Type B pancreatic cell (in vitro differentiated cells): ENCODE data around the gene TES. TPM values are rescaled to one million over a fixed set of nuclear protein-coding genes. Genes with fewer than 3 reads are reported as not detected.
"Not testable (repeated sequence)": the region's sequence is repeated elsewhere in the genome, so short reads cannot be mapped to it uniquely, and the experiment has no call there.

Source experiments
- DNase-seq: peaks from one replicate; pipeline ENCODE4 v3.0.0; 2021; ENCODE audit warnings: mixed read lengths; ENCODE audit not compliant: unreplicated experiment; ENCODE audit errors: extremely low spot score
- H3K27ac Mint-ChIP-seq: 2 replicates; pipeline ENCODE4 v1.8.0; 2021; ENCODE audit warnings: mild to moderate bottlenecking, mixed read lengths
- H3K27me3 Mint-ChIP-seq: 2 replicates; pipeline ENCODE4 v1.8.0; 2021; ENCODE audit warnings: mixed read lengths
- H3K36me3 Mint-ChIP-seq: 2 replicates; pipeline ENCODE4 v1.8.0; 2021; ENCODE audit warnings: mixed read lengths
- H3K4me1 Mint-ChIP-seq: one replicate; pipeline ENCODE4 v1.8.0; 2021; ENCODE audit warnings: mixed read lengths; ENCODE audit not compliant: unreplicated experiment
- H3K4me3 Mint-ChIP-seq: 2 replicates; pipeline ENCODE4 v1.8.0; 2021; ENCODE audit warnings: mild to moderate bottlenecking, mixed read lengths
- H3K9me3 Mint-ChIP-seq: 2 replicates; pipeline ENCODE4 v1.8.0; 2021; ENCODE audit warnings: mixed read lengths
- total RNA-seq: library from RNA; stranded (reverse); gene quantifications from 2 replicates; pipeline ENCODE4 v1.2.1, GENCODE V29; 2021; ENCODE audit warnings: low replicate concordance
- TF ChIP-seq, protein P1 (sequence below): fragments of 200-600 bp; sonication (generic); conservative IDR thresholded peaks from 2 replicates; pipeline ENCODE4 v1.5.0; 2021; ENCODE audit warnings: antibody characterized with exemption, mild to moderate bottlenecking

The TES gene
- total RNA-seq, 1 donor from 2014 or later: 91.1 TPM

DNA sequence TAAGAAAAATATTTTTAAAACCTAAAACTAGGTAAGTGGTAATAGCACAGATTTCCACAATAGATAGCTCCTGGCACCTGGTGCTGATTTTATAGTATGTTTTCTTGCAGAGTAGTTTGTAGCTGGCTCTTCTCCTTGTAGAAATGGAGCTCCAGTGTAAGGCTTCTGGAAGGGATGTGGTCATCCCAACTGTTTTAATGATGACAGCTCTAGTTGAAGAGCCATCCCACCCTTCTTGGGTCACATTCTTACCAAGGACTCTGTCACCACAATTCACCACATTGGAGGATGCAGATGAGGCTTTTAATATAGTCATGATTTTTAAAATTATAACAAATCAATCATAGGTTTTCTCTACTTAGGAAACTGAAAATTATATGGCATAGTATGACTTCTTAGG is 31.0 kb downstream of the TES start:
- peaks cover 18% of the 10 kb centered on the region for H3K4me1 Mint-ChIP-seq
- H3K27ac Mint-ChIP-seq: no peak overlapping the region
- TF ChIP-seq, protein P1, sequence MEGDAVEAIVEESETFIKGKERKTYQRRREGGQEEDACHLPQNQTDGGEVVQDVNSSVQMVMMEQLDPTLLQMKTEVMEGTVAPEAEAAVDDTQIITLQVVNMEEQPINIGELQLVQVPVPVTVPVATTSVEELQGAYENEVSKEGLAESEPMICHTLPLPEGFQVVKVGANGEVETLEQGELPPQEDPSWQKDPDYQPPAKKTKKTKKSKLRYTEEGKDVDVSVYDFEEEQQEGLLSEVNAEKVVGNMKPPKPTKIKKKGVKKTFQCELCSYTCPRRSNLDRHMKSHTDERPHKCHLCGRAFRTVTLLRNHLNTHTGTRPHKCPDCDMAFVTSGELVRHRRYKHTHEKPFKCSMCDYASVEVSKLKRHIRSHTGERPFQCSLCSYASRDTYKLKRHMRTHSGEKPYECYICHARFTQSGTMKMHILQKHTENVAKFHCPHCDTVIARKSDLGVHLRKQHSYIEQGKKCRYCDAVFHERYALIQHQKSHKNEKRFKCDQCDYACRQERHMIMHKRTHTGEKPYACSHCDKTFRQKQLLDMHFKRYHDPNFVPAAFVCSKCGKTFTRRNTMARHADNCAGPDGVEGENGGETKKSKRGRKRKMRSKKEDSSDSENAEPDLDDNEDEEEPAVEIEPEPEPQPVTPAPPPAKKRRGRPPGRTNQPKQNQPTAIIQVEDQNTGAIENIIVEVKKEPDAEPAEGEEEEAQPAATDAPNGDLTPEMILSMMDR: no peak

DNA sequence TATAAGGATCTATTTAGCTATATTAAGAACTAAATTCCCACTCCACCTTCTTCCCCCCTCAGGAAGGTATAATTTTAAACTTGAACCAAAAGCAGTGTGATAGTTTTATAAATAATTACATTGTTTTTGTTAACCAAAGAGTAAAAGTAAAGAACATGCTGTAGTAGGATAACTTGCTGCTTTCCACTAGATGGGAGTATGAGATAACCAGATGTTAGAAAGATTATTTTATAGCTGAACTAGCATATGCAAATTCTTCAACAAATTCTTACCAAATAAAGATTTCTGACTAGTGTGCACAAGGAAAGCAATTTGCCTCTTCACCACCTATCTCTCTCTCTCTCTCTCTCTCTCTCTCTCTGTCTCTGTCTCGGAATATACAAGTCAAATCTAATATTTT is 31.8 kb downstream of the TES start:
- Mint-ChIP-seq H3K9me3 (peaks cover 5% of the 10 kb centered on the region), H3K4me1 (peaks cover 18% of the 10 kb centered on the region), H3K36me3 (peaks cover 44% of the 10 kb centered on the region), H3K27me3 (no peaks in the 10 kb centered on the region), H3K4me3 (no peak overlapping the region), H3K27ac (no peak overlapping the region)
- DNase-seq: no peak
- TF ChIP-seq, protein P1: no peak

More for the DNA sequence above, 31.0 kb downstream of the TES start:
- Mint-ChIP-seq H3K36me3 (peaks cover 36% of the 10 kb centered on the region), H3K4me3 (no peak overlapping the region), H3K9me3 (peaks cover 5% of the 10 kb centered on the region), H3K27me3 (no peaks in the 10 kb centered on the region)
- no peak for DNase-seq

DNA sequence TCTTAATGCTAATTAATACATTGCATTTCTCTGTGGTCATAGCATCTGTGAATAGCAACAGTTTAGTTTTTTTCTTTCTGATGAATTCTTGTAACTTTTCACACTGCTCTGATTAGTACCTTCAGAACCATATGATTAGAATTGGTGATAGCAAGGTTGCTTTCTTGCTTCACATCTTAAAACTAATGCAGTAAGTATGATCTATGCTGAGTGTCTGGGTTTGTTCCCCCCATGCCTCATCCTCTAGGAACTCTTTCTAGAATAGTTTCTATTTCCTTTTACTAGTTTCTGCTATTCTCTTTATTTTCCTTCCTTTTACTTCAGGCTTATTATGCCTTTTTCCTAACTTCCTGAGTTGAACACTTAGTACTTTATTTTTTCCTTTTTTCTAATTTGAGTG is 32.4 kb downstream of the TES start:
- Mint-ChIP-seq H3K36me3 (peaks cover 45% of the 10 kb centered on the region), H3K27me3 (no peaks in the 10 kb centered on the region), H3K4me3 (no peak overlapping the region), H3K9me3 (peaks cover 5% of the 10 kb centered on the region), H3K27ac (no peak overlapping the region), H3K4me1 (peaks cover 16% of the 10 kb centered on the region)
- TF ChIP-seq, protein P1: no peak
- no peak for DNase-seq

DNA sequence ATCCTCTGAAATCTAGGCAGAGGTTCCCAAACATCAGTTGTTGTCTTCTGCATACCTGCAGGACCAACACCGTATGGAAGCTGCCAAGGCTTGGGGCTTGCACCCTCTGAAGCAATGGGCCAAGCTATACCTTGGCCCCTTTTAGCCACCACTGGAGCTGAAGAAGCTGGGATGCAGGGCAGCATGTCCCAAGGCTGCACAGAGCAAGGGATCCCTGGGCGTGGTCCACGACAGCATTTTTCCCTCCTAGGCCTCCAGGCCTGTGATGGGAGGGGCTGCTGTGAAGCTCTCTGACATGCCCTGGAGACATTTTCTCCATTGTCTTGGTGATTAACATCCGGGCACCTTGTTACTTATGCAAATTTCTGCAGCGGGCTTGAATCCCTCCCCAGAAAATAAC is 34.5 kb downstream of the TES start:
- not testable (repeated sequence) for H3K4me1 Mint-ChIP-seq, H3K27ac Mint-ChIP-seq, DNase-seq, H3K9me3 Mint-ChIP-seq, H3K4me3 Mint-ChIP-seq, H3K27me3 Mint-ChIP-seq
- peaks cover 54% of the 10 kb centered on the region for H3K36me3 Mint-ChIP-seq

DNA sequence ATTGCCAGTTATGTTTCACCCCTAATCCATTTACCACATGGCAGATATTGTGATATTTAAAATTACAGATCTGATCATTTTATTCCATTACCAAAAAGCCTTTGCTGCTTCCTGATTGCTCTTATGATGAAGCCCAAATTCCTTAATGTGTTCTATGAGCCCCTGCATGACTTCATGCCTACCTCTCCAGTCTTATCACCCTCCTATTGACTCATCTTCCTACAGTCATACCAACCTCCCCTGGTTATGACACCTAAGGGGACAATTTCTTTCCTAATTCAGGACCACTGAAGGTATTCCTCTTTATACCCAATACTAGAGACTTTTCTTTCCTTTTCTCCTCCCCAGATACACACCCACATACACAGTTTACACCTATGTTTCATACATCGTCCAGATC is 36.0 kb downstream of the TES start:
- TF ChIP-seq, protein P1: no peak
- no peaks in the 10 kb centered on the region for H3K4me1 Mint-ChIP-seq
- H3K36me3 Mint-ChIP-seq: peaks cover 56% of the 10 kb centered on the region
- H3K9me3 Mint-ChIP-seq: peaks cover 5% of the 10 kb centered on the region
- no peak overlapping the region for H3K4me3 Mint-ChIP-seq
- DNase-seq: no peak
- H3K27ac Mint-ChIP-seq: no peak overlapping the region
- H3K27me3 Mint-ChIP-seq: no peaks in the 10 kb centered on the region

DNA sequence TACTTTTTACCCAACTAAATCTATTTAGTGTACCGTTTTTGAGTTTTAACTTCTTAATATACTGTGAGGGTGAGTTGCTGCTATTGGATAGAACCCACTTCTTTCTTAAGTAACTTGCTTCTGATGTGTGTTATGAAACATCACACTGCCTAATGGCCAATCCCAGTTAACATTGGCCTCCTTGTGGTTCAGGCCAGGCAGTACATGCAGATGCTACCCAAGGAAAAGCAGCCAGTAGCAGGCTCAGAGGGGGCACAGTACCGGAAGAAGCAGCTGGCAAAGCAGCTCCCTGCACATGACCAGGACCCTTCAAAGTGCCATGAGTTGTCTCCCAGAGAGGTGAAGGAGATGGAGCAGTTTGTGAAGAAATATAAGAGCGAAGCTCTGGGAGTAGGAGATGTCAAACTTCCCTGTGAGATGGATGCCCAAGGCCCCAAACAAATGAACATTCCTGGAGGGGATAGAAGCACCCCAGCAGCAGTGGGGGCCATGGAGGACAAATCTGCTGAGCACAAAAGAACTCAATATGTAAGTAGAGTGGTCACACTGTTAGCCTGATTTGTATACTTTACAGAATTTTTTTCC is 39.7 kb downstream of the TES start:
- no peaks in the 10 kb centered on the region for H3K27me3 Mint-ChIP-seq
- no peaks in the 10 kb centered on the region for H3K4me1 Mint-ChIP-seq
- H3K27ac Mint-ChIP-seq: no peak overlapping the region
- H3K4me3 Mint-ChIP-seq: no peak overlapping the region
- TF ChIP-seq, protein P1: peak; percentile 72
- peaks cover 5% of the 10 kb centered on the region for H3K9me3 Mint-ChIP-seq
- DNase-seq: no peak
- H3K36me3 Mint-ChIP-seq: peaks cover 57% of the 10 kb centered on the region
